ENCODE measurements around the gene C11orf65. TPM values are rescaled to one million over a fixed set of nuclear protein-coding genes. Genes with fewer than 3 reads are reported as not detected.

Gene C11orf65
- total and polyA plus RNA-seq, 4 donors: 0.33 to 1.2 (median 0.68) TPM

DNA sequence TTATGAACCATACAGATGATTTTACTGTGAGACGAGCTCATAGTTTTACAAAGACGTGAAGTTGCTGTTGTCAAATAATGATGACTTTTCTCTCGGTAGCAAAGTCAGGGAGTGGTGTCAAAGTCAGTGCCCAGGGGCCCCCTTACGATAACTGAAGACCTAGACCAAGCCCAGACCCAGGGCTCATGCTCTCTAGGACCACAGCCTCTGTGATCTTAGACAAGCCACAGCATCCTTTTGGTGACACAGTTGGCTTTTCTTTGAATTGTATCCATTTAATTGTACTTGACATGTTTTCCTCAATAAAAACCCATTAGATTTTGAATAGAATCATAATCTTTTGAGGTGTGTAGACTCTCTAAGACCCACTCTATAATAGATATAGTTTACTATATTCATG, 48.8 kb upstream of the C11orf65 start:
- no peaks in the 10 kb centered on the region for H3K27me3 ChIP-seq (ENCODE audit: control insufficient read depth in 4 of 4, insufficient read depth in 4 of 4, low read length in 3 of 4)
- peaks cover 4 to 28% (median 17%) of the 10 kb centered on the region in 4 donors for H3K36me3 ChIP-seq (ENCODE audit: control insufficient read depth in 4 of 4, insufficient read depth in 3 of 4, low read depth in 1 of 4, low read length in 3 of 4)
- H3K4me1 ChIP-seq (ENCODE audit: control insufficient read depth in 4 of 4, insufficient read depth in 4 of 4, low read length in 3 of 4): no peaks in the 10 kb centered on the region
- WGBS: 97% methylated on average over 4 of the region's 4 CpGs
- TF ChIP-seq, protein P1, sequence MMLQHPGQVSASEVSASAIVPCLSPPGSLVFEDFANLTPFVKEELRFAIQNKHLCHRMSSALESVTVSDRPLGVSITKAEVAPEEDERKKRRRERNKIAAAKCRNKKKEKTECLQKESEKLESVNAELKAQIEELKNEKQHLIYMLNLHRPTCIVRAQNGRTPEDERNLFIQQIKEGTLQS (IDR thresholded peaks at IDR 0.05): no peak
- TF ChIP-seq GABPA (IDR thresholded peaks at IDR 0.05 in 1 of 2, conservative IDR thresholded peaks at IDR 0.05 in 1 of 2): no peak
- TF ChIP-seq HNF4A (conservative IDR thresholded peaks at IDR 0.05): no peak
- TF ChIP-seq FOXA2 (IDR thresholded peaks at IDR 0.05): no peak
- no peak for TF ChIP-seq YY1 (IDR thresholded peaks at IDR 0.05)
- TF ChIP-seq, protein P2, sequence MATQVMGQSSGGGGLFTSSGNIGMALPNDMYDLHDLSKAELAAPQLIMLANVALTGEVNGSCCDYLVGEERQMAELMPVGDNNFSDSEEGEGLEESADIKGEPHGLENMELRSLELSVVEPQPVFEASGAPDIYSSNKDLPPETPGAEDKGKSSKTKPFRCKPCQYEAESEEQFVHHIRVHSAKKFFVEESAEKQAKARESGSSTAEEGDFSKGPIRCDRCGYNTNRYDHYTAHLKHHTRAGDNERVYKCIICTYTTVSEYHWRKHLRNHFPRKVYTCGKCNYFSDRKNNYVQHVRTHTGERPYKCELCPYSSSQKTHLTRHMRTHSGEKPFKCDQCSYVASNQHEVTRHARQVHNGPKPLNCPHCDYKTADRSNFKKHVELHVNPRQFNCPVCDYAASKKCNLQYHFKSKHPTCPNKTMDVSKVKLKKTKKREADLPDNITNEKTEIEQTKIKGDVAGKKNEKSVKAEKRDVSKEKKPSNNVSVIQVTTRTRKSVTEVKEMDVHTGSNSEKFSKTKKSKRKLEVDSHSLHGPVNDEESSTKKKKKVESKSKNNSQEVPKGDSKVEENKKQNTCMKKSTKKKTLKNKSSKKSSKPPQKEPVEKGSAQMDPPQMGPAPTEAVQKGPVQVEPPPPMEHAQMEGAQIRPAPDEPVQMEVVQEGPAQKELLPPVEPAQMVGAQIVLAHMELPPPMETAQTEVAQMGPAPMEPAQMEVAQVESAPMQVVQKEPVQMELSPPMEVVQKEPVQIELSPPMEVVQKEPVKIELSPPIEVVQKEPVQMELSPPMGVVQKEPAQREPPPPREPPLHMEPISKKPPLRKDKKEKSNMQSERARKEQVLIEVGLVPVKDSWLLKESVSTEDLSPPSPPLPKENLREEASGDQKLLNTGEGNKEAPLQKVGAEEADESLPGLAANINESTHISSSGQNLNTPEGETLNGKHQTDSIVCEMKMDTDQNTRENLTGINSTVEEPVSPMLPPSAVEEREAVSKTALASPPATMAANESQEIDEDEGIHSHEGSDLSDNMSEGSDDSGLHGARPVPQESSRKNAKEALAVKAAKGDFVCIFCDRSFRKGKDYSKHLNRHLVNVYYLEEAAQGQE (IDR thresholded peaks at IDR 0.05): no peak
- TF ChIP-seq SP1 (IDR thresholded peaks at IDR 0.05): no peak
- TF ChIP-seq NR2F2 (IDR thresholded peaks at IDR 0.05): no peak
- H3K4me3 ChIP-seq (ENCODE audit: low read depth in 1 of 3, low read length in 3 of 3): no peak overlapping the region
- H3K9ac ChIP-seq (ENCODE audit: low read depth in 1 of 2, low read length in 2 of 2): no peak overlapping the region
- no peaks in the 10 kb centered on the region for H3K9me3 ChIP-seq (ENCODE audit: control insufficient read depth in 4 of 4, low read length in 3 of 4)
- DNase-seq (ENCODE audit: low spot score): no peak
- no peak overlapping the region for H3K27ac ChIP-seq (ENCODE audit: low read depth in 1 of 2, low read length in 2 of 2)

DNA sequence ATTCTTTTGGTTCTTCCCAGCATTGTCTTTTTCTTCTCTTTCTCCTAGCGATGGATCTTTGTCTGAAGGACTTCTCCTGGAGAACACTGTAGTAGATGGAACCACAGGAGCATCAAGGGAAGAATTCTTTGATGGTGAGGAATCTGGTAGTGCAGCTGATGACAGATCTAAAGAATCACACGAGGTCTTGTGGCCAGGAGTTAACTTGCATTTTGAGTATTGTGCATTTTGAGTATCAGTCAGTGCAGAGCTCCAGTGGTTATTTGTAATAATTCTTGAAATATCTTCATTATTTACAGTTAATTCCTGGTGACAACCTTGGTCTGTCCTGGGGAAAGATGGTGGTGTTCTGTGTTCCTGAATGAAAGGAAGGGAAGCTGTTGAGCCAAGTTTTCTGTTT, 45.4 kb upstream of the C11orf65 start:
- peaks cover 2 to 28% (median 17%) of the 10 kb centered on the region in 4 donors for H3K36me3 ChIP-seq (ENCODE audit: control insufficient read depth in 4 of 4, insufficient read depth in 3 of 4, low read depth in 1 of 4, low read length in 3 of 4)
- no peak for TF ChIP-seq GABPA (IDR thresholded peaks at IDR 0.05 in 1 of 2, conservative IDR thresholded peaks at IDR 0.05 in 1 of 2)
- TF ChIP-seq, protein P2 (IDR thresholded peaks at IDR 0.05): no peak
- TF ChIP-seq, protein P3, sequence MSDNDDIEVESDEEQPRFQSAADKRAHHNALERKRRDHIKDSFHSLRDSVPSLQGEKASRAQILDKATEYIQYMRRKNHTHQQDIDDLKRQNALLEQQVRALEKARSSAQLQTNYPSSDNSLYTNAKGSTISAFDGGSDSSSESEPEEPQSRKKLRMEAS (IDR thresholded peaks at IDR 0.05): no peak
- TF ChIP-seq HNF4G (IDR thresholded peaks at IDR 0.05): no peak
- TF ChIP-seq RXRA (IDR thresholded peaks at IDR 0.05): no peak
- TF ChIP-seq FOXA1 (IDR thresholded peaks at IDR 0.05): no peak
- TF ChIP-seq, protein P4, sequence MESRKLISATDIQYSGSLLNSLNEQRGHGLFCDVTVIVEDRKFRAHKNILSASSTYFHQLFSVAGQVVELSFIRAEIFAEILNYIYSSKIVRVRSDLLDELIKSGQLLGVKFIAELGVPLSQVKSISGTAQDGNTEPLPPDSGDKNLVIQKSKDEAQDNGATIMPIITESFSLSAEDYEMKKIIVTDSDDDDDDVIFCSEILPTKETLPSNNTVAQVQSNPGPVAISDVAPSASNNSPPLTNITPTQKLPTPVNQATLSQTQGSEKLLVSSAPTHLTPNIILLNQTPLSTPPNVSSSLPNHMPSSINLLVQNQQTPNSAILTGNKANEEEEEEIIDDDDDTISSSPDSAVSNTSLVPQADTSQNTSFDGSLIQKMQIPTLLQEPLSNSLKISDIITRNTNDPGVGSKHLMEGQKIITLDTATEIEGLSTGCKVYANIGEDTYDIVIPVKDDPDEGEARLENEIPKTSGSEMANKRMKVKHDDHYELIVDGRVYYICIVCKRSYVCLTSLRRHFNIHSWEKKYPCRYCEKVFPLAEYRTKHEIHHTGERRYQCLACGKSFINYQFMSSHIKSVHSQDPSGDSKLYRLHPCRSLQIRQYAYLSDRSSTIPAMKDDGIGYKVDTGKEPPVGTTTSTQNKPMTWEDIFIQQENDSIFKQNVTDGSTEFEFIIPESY (IDR thresholded peaks at IDR 0.05): no peak
- no peak for TF ChIP-seq SP1 (IDR thresholded peaks at IDR 0.05)
- TF ChIP-seq NR2F2 (IDR thresholded peaks at IDR 0.05): no peak
- no peak for TF ChIP-seq JUND (IDR thresholded peaks at IDR 0.05)
- TF ChIP-seq, protein P1 (IDR thresholded peaks at IDR 0.05): no peak
- TF ChIP-seq RAD21 (IDR thresholded peaks at IDR 0.05): no peak
- no peak for TF ChIP-seq TAF1 (conservative IDR thresholded peaks at IDR 0.05)
- TF ChIP-seq YY1 (IDR thresholded peaks at IDR 0.05): no peak
- TF ChIP-seq FOXA2 (IDR thresholded peaks at IDR 0.05): no peak
- TF ChIP-seq HNF4A (conservative IDR thresholded peaks at IDR 0.05): no peak

More for the DNA sequence above, 45.4 kb upstream of the C11orf65 start:
- 92% methylated on average over 2 of the region's 2 CpGs for WGBS
- no peak overlapping the region for H3K9ac ChIP-seq (ENCODE audit: low read depth in 1 of 2, low read length in 2 of 2)
- DNase-seq (ENCODE audit: low spot score): no peak
- no peaks in the 10 kb centered on the region for H3K4me1 ChIP-seq (ENCODE audit: control insufficient read depth in 4 of 4, insufficient read depth in 4 of 4, low read length in 3 of 4)
- H3K9me3 ChIP-seq (ENCODE audit: control insufficient read depth in 4 of 4, low read length in 3 of 4): no peaks in the 10 kb centered on the region
- H3K4me3 ChIP-seq (ENCODE audit: low read depth in 1 of 3, low read length in 3 of 3): no peak overlapping the region
- H3K27ac ChIP-seq (ENCODE audit: low read depth in 1 of 2, low read length in 2 of 2): no peak overlapping the region
- no peaks in the 10 kb centered on the region for H3K27me3 ChIP-seq (ENCODE audit: control insufficient read depth in 4 of 4, insufficient read depth in 4 of 4, low read length in 3 of 4)
